GM20000 (cell line): Measurements from ENCODE around the gene NIPA2.

ENCODE experiments used
- DNase-seq: peaks from one replicate; pipeline ENCODE4 v3.0.0; 2012; ENCODE audit warnings: low spot score
- CTCF ChIP-seq: IDR thresholded peaks from 2 replicates; pipeline ENCODE4 v1.5.1; 2012; ENCODE audit warnings: mild to moderate bottlenecking, control low read depth; ENCODE audit errors: extremely low read depth, missing control alignments

Gene NIPA2

GRCh38 chr15:22877607-22878006 lies 39.1 kb downstream of the NIPA2 start:
- no peak for TF ChIP-seq CTCF

GRCh38 chr15:22878103-22878502 lies 39.6 kb downstream of the NIPA2 start:
- DNase-seq: no peak
- TF ChIP-seq CTCF: no peak

More at GRCh38 chr15:22877607-22878006, 39.1 kb downstream of the NIPA2 start:
- no peak for DNase-seq

- no peak for TF ChIP-seq CTCF
- no peak for DNase-seq
These were observed 41.9 kb downstream of the NIPA2 start for GRCh38 chr15:22880068-22880980.

- DNase-seq: no peak
- no peak for TF ChIP-seq CTCF
These were observed 42.7 kb downstream of the NIPA2 start for GRCh38 chr15:22880981-22881738.

- no peak for DNase-seq
- no peak for TF ChIP-seq CTCF
These were observed 43.4 kb downstream of the NIPA2 start for GRCh38 chr15:22881739-22882440.

- no peak for TF ChIP-seq CTCF
- no peak for DNase-seq
These were observed 44.7 kb downstream of the NIPA2 start for GRCh38 chr15:22883196-22883595.
